ENCODE results near the gene PROCA1. TPM values are rescaled to one million over a fixed set of nuclear protein-coding genes. Genes with fewer than 3 reads are reported as not detected.

The PROCA1 gene
- total and polyA plus RNA-seq, 9 of the 15 experiments (the other 6 are each of a cell fraction or from before 2014, with no cell fraction given): 0.78 to 16.2 (median 5.6) TPM

GRCh38 chr17:28707339-28707720 lies 4.4 kb downstream of the PROCA1 start (continued):
- TF ChIP-seq ARID3B (CRISPR knock-in tag; IDR thresholded peaks at IDR 0.05; ENCODE audit: borderline replicate concordance) (no peak), GMEB1 (CRISPR knock-in tag; IDR thresholded peaks at IDR 0.05) (no peak), SMARCB1 (IDR thresholded peaks at IDR 0.05; ENCODE audit: insufficient read length, low read depth) (no peak), E2F1 (CRISPR knock-in tag; IDR thresholded peaks at IDR 0.05) (no peak), ATF4 (CRISPR knock-in tag; IDR thresholded peaks at IDR 0.05) (no peak), CBX3 (IDR thresholded peaks at IDR 0.05; ENCODE audit: borderline replicate concordance in 1 of 2, low read length in 2 of 2) (peak in 1 of 2 experiments; percentile 26; a peak in 1 of 3 replicates), YY1 (IDR thresholded peaks at IDR 0.05; ENCODE audit: borderline replicate concordance in 1 of 3, control insufficient read depth in 1 of 3, extremely low read depth in 1 of 3, insufficient read depth in 3 of 3, insufficient read length in 1 of 3, insufficient replicate concordance in 2 of 3, low read depth in 1 of 3, low read length in 2 of 3) (peak in 1 of 3 experiments; percentile 57)
